RWPE2 (cell line): ENCODE measurements around the gene TMC4.
"Not testable (repeated sequence)": the region's sequence is repeated elsewhere in the genome, so short reads cannot be mapped to it uniquely, and the experiment has no call there.

ENCODE experiments used
- ATAC-seq: fragments of 200-7000 bp; cut with Tn5 transposase; 3 replicates; pipeline ENCODE4 v1.9.1; 2021; ENCODE audit warnings: low read depth
- DNase-seq: peaks from one replicate; pipeline ENCODE4 v3.0.0-alpha.2; 2020; ENCODE audit warnings: low spot score
- H3K27ac ChIP-seq: fragments of 450-650 bp; 2 replicates; pipeline ENCODE4 v1.5.1; 2017; ENCODE audit warnings: mild to moderate bottlenecking; ENCODE audit not compliant: poor library complexity, severe bottlenecking
- H3K27me3 ChIP-seq: fragments of 250-450 bp; sonication (Bioruptor Pico); 2 replicates; pipeline ENCODE4 v1.5.1; 2021; ENCODE audit warnings: mild to moderate bottlenecking, moderate library complexity; ENCODE audit not compliant: insufficient read depth, poor library complexity, severe bottlenecking
- H3K36me3 ChIP-seq: fragments of 250-450 bp; sonication (Bioruptor Pico); 2 replicates; pipeline ENCODE4 v1.5.1; 2020; ENCODE audit warnings: low read depth, mild to moderate bottlenecking, moderate library complexity
- H3K4me1 ChIP-seq: fragments of 250-450 bp; sonication (Bioruptor Pico); 2 replicates; pipeline ENCODE4 v1.5.1; 2021; ENCODE audit warnings: mild to moderate bottlenecking, moderate library complexity; ENCODE audit not compliant: insufficient read depth, poor library complexity, severe bottlenecking
- H3K4me3 ChIP-seq: fragments of 250-450 bp; sonication (Bioruptor Pico); 2 replicates; pipeline ENCODE4 v1.5.1; 2021; ENCODE audit warnings: mild to moderate bottlenecking, moderate library complexity; ENCODE audit not compliant: severe bottlenecking
- H3K9me3 ChIP-seq: fragments of 250-450 bp; sonication (Bioruptor Pico); 2 replicates; pipeline ENCODE4 v1.5.1; 2021; ENCODE audit warnings: mild to moderate bottlenecking, moderate library complexity; ENCODE audit not compliant: severe bottlenecking
- CTCF ChIP-seq: fragments of 450-650 bp; IDR thresholded peaks from one replicate; pipeline ENCODE4 v1.5.1; 2017; ENCODE audit warnings: mild to moderate bottlenecking, moderate library complexity; ENCODE audit not compliant: poor library complexity, severe bottlenecking

TMC4 gene

DNA sequence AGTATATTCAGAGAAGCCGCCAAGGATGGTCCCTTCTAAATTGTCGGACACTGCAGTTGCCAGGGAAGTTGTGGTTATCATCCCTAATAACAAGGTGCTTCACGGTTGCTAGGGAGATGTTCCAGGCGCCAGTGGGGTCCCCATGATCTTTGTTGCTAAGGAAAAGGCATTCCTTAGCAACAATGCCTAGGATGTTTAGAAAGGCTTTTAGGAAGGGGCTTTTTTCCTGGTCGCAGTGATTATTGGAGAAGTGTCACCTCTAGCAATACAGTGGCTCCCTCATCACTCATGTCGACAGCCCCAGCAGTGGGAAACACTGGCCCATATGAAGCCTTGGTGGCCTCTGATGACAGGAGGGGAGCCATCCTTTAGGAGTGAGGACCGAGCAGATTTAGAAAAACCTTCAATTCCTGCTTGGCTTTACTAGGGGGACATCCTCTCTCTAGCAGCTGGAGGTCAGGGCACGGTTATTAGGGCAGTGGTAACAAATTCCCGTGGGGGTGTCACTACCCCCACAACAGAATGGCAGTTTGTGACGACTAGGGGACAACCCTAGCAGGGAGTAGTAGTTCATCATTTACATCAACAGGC lies 6.4 kb upstream of the TMC4 start:
- Histone ChIP-seq H3K4me3 (no peak overlapping the region), H3K4me1 (no peaks in the 10 kb centered on the region), H3K27ac (no peak overlapping the region), H3K9me3 (no peaks in the 10 kb centered on the region), H3K36me3 (peaks cover 21% of the 10 kb centered on the region), H3K27me3 (no peaks in the 10 kb centered on the region)
- ATAC-seq (no peak), DNase-seq (no peak)
- TF ChIP-seq CTCF = no peak

DNA sequence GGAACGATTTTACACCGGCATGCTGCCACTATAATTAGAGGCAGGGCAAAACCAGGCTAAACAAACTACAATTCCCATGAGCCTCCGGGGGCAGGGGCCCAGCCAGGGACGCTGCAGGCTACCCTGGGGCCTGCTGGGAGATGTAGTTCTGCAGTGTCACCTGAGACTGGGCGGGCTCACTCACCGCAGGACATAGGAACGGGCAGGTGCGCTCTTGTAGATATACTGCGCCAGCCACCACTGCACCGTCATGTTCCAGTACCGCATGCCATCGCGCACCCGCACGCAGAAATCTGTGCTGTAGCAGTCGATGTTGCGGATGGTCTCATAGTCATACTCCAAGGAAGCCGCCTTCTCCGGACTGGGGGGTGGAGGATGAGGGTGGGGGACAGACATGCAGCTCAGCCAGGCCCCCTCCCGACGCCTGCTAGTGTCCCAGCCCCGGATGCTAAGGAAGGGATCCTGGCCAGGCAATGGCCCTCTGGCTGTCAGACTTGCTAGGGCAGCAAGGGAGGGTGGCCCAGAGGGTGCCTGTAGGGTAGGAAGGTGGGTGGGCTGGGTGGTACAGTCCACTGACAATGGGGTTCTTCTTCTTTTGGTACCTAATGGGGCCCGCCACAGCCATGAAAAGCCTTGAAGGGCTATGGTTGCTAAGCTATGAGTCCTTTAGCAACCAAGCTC lies 5.8 kb upstream of the TMC4 start:
- H3K4me3 ChIP-seq = no peak overlapping the region
- ATAC-seq (peak; percentile 63; the same call in 1 of the 3 replicates), DNase-seq (no peak)
- no peaks in the 10 kb centered on the region for H3K4me1 ChIP-seq
- no peak overlapping the region for H3K27ac ChIP-seq
- H3K9me3 ChIP-seq = no peaks in the 10 kb centered on the region
- H3K27me3 ChIP-seq = no peaks in the 10 kb centered on the region
- TF ChIP-seq CTCF = no peak
- H3K36me3 ChIP-seq = peaks cover 21% of the 10 kb centered on the region

DNA sequence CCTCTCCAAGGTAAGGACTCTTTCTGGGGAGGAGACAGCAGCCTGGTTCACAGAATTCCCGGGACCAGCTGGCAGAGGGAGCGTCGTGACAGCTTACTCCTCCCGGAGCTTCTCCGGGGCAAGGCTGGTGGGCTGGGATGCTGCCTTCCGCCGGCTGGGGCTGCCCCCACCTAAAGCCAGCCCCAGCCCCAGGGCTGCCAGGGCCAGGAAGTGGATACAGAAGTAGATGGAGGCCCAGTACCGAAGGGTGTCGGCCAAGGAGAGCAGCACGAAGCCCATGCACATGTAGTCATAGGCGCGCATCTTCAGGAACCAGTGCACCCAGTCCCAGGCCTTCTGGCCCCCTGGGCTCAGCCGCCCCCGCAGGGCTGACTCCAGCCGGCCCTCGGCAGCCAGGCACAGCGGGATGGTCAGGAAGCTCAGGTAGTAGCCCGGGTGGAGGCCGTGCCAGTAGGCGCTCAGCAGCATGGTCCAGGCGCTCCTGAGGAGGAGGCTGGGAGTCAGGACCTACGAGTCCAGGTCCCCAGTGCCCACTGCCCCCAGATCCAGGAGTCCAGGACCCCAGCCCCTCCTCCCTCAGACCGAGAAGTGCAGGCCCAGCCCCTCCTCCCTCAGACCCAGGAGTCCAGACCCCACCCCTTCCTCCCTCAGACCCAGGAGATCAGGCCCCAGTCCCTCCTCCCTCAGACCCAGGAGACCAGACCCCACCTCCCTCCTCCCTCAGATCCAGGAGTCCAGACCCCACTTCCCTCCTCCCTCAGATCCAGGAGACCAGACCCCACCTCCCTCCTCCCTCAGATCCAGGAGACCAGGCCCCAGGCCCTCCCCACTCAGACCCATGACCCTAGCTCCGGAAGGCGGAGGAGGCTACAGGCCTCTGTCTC lies 1.2 kb upstream of the TMC4 start:
- H3K36me3 ChIP-seq = peaks cover 25% of the 10 kb centered on the region
- DNase-seq (no peak), ATAC-seq (no peak)
- no peaks in the 10 kb centered on the region for H3K27me3 ChIP-seq
- no peaks in the 10 kb centered on the region for H3K4me1 ChIP-seq
- H3K4me3 ChIP-seq = no peak overlapping the region
- H3K27ac ChIP-seq = no peak overlapping the region
- no peak for TF ChIP-seq CTCF
- H3K9me3 ChIP-seq = no peaks in the 10 kb centered on the region

GRCh38 chr19:54173359-54173699 lies 369 bp upstream of the TMC4 start:
- H3K4me1 ChIP-seq = no peaks in the 10 kb centered on the region
- H3K4me3 ChIP-seq = peak overlapping the region; percentile 54
- H3K27me3 ChIP-seq = no peaks in the 10 kb centered on the region
- DNase-seq (no peak), ATAC-seq (no peak)
- no peaks in the 10 kb centered on the region for H3K9me3 ChIP-seq
- H3K27ac ChIP-seq = peak overlapping the region; percentile 73
- peaks cover 17% of the 10 kb centered on the region for H3K36me3 ChIP-seq
- TF ChIP-seq CTCF = no peak

- peak overlapping the region; percentile 13 for H3K4me3 ChIP-seq
- not testable (repeated sequence) for H3K4me1 ChIP-seq
Measured at GRCh38 chr19:54171736-54172431, 1.1 kb downstream of the TMC4 start.

More at GRCh38 chr19:54171736-54172431, 1.1 kb downstream of the TMC4 start:
- not testable (repeated sequence) for H3K27ac ChIP-seq, ATAC-seq, H3K27me3 ChIP-seq, DNase-seq, H3K9me3 ChIP-seq
- peaks cover 13% of the 10 kb centered on the region for H3K36me3 ChIP-seq
